SU-DHL-6 (cell line): ENCODE results near the gene HSF2BP.
A peak's percentile ranks its signal among the peaks of the same experiment; 100 is the strongest.

Experiments
- CTCF ChIP-seq: fragments of 200-600 bp; sonication (generic); IDR thresholded peaks from one replicate; pipeline ENCODE4 v1.5.1; 2017; ENCODE audit warnings: antibody characterized with exemption, mild to moderate bottlenecking, low read length, moderate library complexity; ENCODE audit not compliant: insufficient read depth, poor library complexity, severe bottlenecking
- EZH2phosphoT487 ChIP-seq: fragments of 200-600 bp; sonication (generic), shearing (Covaris generic); conservative IDR thresholded peaks from 2 replicates; pipeline ENCODE4 v1.6.1; 2018; ENCODE audit warnings: mild to moderate bottlenecking, antibody characterized with exemption, low read length, moderate library complexity, mixed read lengths

- TF ChIP-seq CTCF (peak; percentile 75), EZH2phosphoT487 (no peak)
Measured at GRCh38 chr21:43611598-43612369, 47.5 kb downstream of the HSF2BP start.
